Loucy (cell line): ENCODE measurements around the gene GUCY1A2.

Experiments used
- H2AFZ ChIP-seq: fragments of 200-600 bp; sonication (generic); 2 replicates; pipeline ENCODE4 v1.6.0; 2016; ENCODE audit warnings: antibody characterized with exemption, mild to moderate bottlenecking, low read length, moderate library complexity
- H3F3A ChIP-seq: fragments of 200-600 bp; 2 replicates; pipeline ENCODE4 v1.6.0; 2016; ENCODE audit warnings: antibody characterized with exemption, low read depth, mild to moderate bottlenecking
- H3K27me3 ChIP-seq: fragments of 200-600 bp; sonication (generic); 2 replicates; pipeline ENCODE4 v1.6.1; 2014; ENCODE audit warnings: low read length, mild to moderate bottlenecking; ENCODE audit not compliant: insufficient read depth, poor library complexity, severe bottlenecking
- H3K36me3 ChIP-seq: fragments of 200-600 bp; sonication (generic); 2 replicates; pipeline ENCODE4 v1.6.1; 2016; ENCODE audit warnings: low read length; ENCODE audit not compliant: insufficient read depth
- H3K4me1 ChIP-seq: fragments of 200-600 bp; sonication (generic); 2 replicates; pipeline ENCODE4 v1.5.1; 2014; ENCODE audit warnings: low read length, mild to moderate bottlenecking; ENCODE audit not compliant: insufficient read depth, poor library complexity, severe bottlenecking
- H3K4me2 ChIP-seq: fragments of 200-600 bp; sonication (generic); 2 replicates; pipeline ENCODE4 v1.6.0; 2014; ENCODE audit warnings: antibody characterized with exemption, low read length, low read depth, mild to moderate bottlenecking; ENCODE audit not compliant: poor library complexity, severe bottlenecking
- H3K4me3 ChIP-seq: fragments of 200-600 bp; sonication (generic); 2 replicates; pipeline ENCODE4 v1.5.1; 2014; ENCODE audit warnings: low read length, mild to moderate bottlenecking, mixed read lengths; ENCODE audit not compliant: poor library complexity, severe bottlenecking
- H3K79me2 ChIP-seq: fragments of 200-600 bp; sonication (generic); 2 replicates; pipeline ENCODE4 v1.6.1; 2014; ENCODE audit warnings: low read length; ENCODE audit not compliant: insufficient read depth
- H3K9ac ChIP-seq: fragments of 200-600 bp; sonication (generic); 2 replicates; pipeline ENCODE4 v1.6.0; 2014; ENCODE audit warnings: mild to moderate bottlenecking, low read depth, low read length, moderate library complexity; ENCODE audit not compliant: poor library complexity, severe bottlenecking
- H3K9me2 ChIP-seq: fragments of 200-600 bp; sonication (generic); replicated peaks from 2 replicates; pipeline ENCODE4 v1.6.1; 2016; ENCODE audit warnings: low read depth, low read length, mixed read lengths
- H3K9me3 ChIP-seq: fragments of 200-600 bp; sonication (generic); 2 replicates; pipeline ENCODE4 v1.6.1; 2014; ENCODE audit warnings: mild to moderate bottlenecking, antibody characterized with exemption, low read length, low read depth; ENCODE audit not compliant: insufficient read depth
- H4K20me1 ChIP-seq: fragments of 200-600 bp; sonication (generic); 2 replicates; pipeline ENCODE4 v1.6.0; 2014; ENCODE audit warnings: antibody characterized with exemption, low read length, mild to moderate bottlenecking; ENCODE audit not compliant: insufficient read depth, poor library complexity, severe bottlenecking
- CTCF ChIP-seq: fragments of 200-600 bp; sonication (generic); conservative IDR thresholded peaks from 2 replicates; pipeline ENCODE4 v1.5.1; 2014; ENCODE audit warnings: mild to moderate bottlenecking, antibody characterized with exemption, low read length
- EZH2phosphoT487 ChIP-seq: fragments of 200-600 bp; IDR thresholded peaks from 2 replicates; pipeline ENCODE4 v1.6.1; 2018; ENCODE audit warnings: antibody characterized with exemption, mild to moderate bottlenecking, moderate library complexity, borderline replicate concordance

The GUCY1A2 gene

GRCh38 chr11:106733635-106734034 is 284.6 kb downstream of the GUCY1A2 start:
- Histone ChIP-seq H3K36me3 (no peaks in the 10 kb centered on the region), H3K27me3 (no peaks in the 10 kb centered on the region), H3K9ac (no peak overlapping the region), H3K4me1 (no peaks in the 10 kb centered on the region), H3K4me3 (no peak overlapping the region), H3K9me2 (no peaks in the 10 kb centered on the region), H3K79me2 (no peaks in the 10 kb centered on the region), H2AFZ (no peak overlapping the region), H3K9me3 (no peaks in the 10 kb centered on the region), H4K20me1 (no peaks in the 10 kb centered on the region), H3F3A (no peaks in the 10 kb centered on the region), H3K4me2 (no peak overlapping the region)
- TF ChIP-seq CTCF, result no peak

GRCh38 chr11:106728859-106729258 is 289.4 kb downstream of the GUCY1A2 start:
- TF ChIP-seq CTCF (no peak), EZH2phosphoT487 (no peak)

GRCh38 chr11:106728379-106728778 is 289.9 kb downstream of the GUCY1A2 start:
- H3K36me3 ChIP-seq, result no peaks in the 10 kb centered on the region
- no peaks in the 10 kb centered on the region for H3K27me3 ChIP-seq
- H2AFZ ChIP-seq, result no peak overlapping the region
- H3K4me3 ChIP-seq, result no peak overlapping the region
- no peaks in the 10 kb centered on the region for H3K9me2 ChIP-seq
- no peaks in the 10 kb centered on the region for H4K20me1 ChIP-seq
- no peaks in the 10 kb centered on the region for H3K4me1 ChIP-seq
- H3K9ac ChIP-seq, result no peak overlapping the region
- H3K9me3 ChIP-seq, result no peaks in the 10 kb centered on the region
- TF ChIP-seq EZH2phosphoT487 (no peak), CTCF (no peak)
- no peak overlapping the region for H3K4me2 ChIP-seq
- H3K79me2 ChIP-seq, result no peaks in the 10 kb centered on the region
- no peaks in the 10 kb centered on the region for H3F3A ChIP-seq

More at GRCh38 chr11:106728859-106729258, 289.4 kb downstream of the GUCY1A2 start:
- no peak overlapping the region for H3K9ac ChIP-seq
- no peaks in the 10 kb centered on the region for H3K4me1 ChIP-seq
- H3K27me3 ChIP-seq, result no peaks in the 10 kb centered on the region
- no peaks in the 10 kb centered on the region for H3K9me3 ChIP-seq
- no peaks in the 10 kb centered on the region for H3K36me3 ChIP-seq
- no peaks in the 10 kb centered on the region for H4K20me1 ChIP-seq
- H3K4me3 ChIP-seq, result no peak overlapping the region
- no peaks in the 10 kb centered on the region for H3K79me2 ChIP-seq
- H3K9me2 ChIP-seq, result no peaks in the 10 kb centered on the region
- H3F3A ChIP-seq, result no peaks in the 10 kb centered on the region
- no peak overlapping the region for H3K4me2 ChIP-seq
- H2AFZ ChIP-seq, result no peak overlapping the region
